Mesenchymal stem cell (in vitro differentiated cells and primary cell): ENCODE data around the gene GALNT13.
"Not testable (repeated sequence)": the region's sequence is repeated elsewhere in the genome, so short reads cannot be mapped to it uniquely, and the experiment has no call there.

Experiments
- DNase-seq: peaks from one replicate; pipeline ENCODE4 v3.0.0-alpha.2; 2013
- H2AFZ ChIP-seq: one replicate; pipeline ENCODE4 v1.6.1; 2013; ENCODE audit warnings: low read depth, mild to moderate bottlenecking, control low read depth, inconsistent platforms, low read length, moderate library complexity
- H2AK5ac ChIP-seq: 2 replicates; pipeline ENCODE4 v1.6.1; 2013; ENCODE audit warnings: low read length, moderate library complexity, mild to moderate bottlenecking, inconsistent platforms; ENCODE audit not compliant: severe bottlenecking
- H2BK120ac ChIP-seq: one replicate; pipeline ENCODE4 v1.6.1; 2013; ENCODE audit warnings: low read depth, mild to moderate bottlenecking, inconsistent platforms, low read length, moderate library complexity
- H2BK12ac ChIP-seq, 2 experiments: one replicate each; pipeline ENCODE4 v1.6.1; 2013; ENCODE audit warnings: inconsistent platforms in 2 of 2, low read length in 2 of 2, mild to moderate bottlenecking in 2 of 2, moderate library complexity in 2 of 2, control low read depth in 1 of 2
- H2BK15ac ChIP-seq: one replicate; pipeline ENCODE4 v1.6.1; 2013; ENCODE audit warnings: mild to moderate bottlenecking, low read depth, inconsistent platforms; ENCODE audit not compliant: poor library complexity, severe bottlenecking
- H2BK5ac ChIP-seq: 2 replicates; pipeline ENCODE4 v1.6.1; 2013; ENCODE audit warnings: low read depth, mild to moderate bottlenecking, low read length, control low read depth, inconsistent platforms; ENCODE audit not compliant: poor library complexity, severe bottlenecking
- H3K14ac ChIP-seq, 2 experiments: one replicate each; pipeline ENCODE4 v1.6.1; 2013; ENCODE audit warnings: inconsistent platforms in 2 of 2, low read length in 2 of 2, control low read depth in 1 of 2, mild to moderate bottlenecking in 1 of 2, moderate library complexity in 1 of 2
- H3K18ac ChIP-seq, 2 experiments: one replicate each; pipeline ENCODE4 v1.6.1; 2013; ENCODE audit warnings: inconsistent platforms in 2 of 2, low read length in 2 of 2, control low read depth in 1 of 2, low read depth in 1 of 2, mild to moderate bottlenecking in 1 of 2
- H3K23ac ChIP-seq, 2 experiments: one replicate each; pipeline ENCODE4 v1.6.1; 2013; ENCODE audit warnings: inconsistent platforms in 2 of 2, low read length in 2 of 2, mild to moderate bottlenecking in 2 of 2, moderate library complexity in 2 of 2, control low read depth in 1 of 2
- H3K27ac ChIP-seq: 2 replicates; pipeline ENCODE4 v1.5.1; 2013; ENCODE audit warnings: mild to moderate bottlenecking, moderate library complexity, low read length, control low read depth, inconsistent platforms; ENCODE audit not compliant: poor library complexity, severe bottlenecking
- H3K27me3 ChIP-seq, 2 experiments: 2 replicates each; pipeline versions ENCODE4 v1.6.1 to v1.7.0; 2013; ENCODE audit warnings: low read length in 2 of 2, mild to moderate bottlenecking in 2 of 2, moderate library complexity in 2 of 2, control low read depth in 1 of 2, inconsistent platforms in 1 of 2; ENCODE audit not compliant: control insufficient read depth in 1 of 2, insufficient read depth in 1 of 2
- H3K36me3 ChIP-seq, 2 experiments: 2 replicates each; pipeline versions ENCODE4 v1.6.1 to v1.7.0; 2013; ENCODE audit warnings: low read length in 2 of 2, control low read depth in 1 of 2, inconsistent platforms in 1 of 2, low read depth in 1 of 2, mild to moderate bottlenecking in 1 of 2; ENCODE audit not compliant: insufficient read depth in 2 of 2, control insufficient read depth in 1 of 2
- H3K4ac ChIP-seq, 2 experiments: one replicate each; pipeline ENCODE4 v1.6.1; 2013; ENCODE audit warnings: inconsistent platforms in 2 of 2, low read length in 2 of 2, mild to moderate bottlenecking in 2 of 2, moderate library complexity in 2 of 2, control low read depth in 1 of 2, low read depth in 1 of 2
- H3K4me1 ChIP-seq: 2 replicates; pipeline ENCODE4 v1.6.1; 2013; ENCODE audit warnings: low read depth, low read length, control low read depth; ENCODE audit not compliant: control insufficient read depth, insufficient read depth
- H3K4me2 ChIP-seq: 2 replicates; pipeline ENCODE4 v1.6.1; 2013; ENCODE audit warnings: low read length, mild to moderate bottlenecking, inconsistent platforms; ENCODE audit not compliant: poor library complexity, severe bottlenecking
- H3K4me3 ChIP-seq, 2 experiments: 2 replicates each; pipeline versions ENCODE4 v1.5.1 to v1.7.0; 2013; ENCODE audit warnings: low read length in 2 of 2, mild to moderate bottlenecking in 2 of 2, control low read depth in 1 of 2, low read depth in 1 of 2; ENCODE audit not compliant: insufficient read depth in 1 of 2
- H3K79me1 ChIP-seq: replicated peaks from 2 replicates; pipeline ENCODE4 v1.6.1; 2013; ENCODE audit warnings: mild to moderate bottlenecking, control low read depth, low read length, inconsistent platforms; ENCODE audit not compliant: poor library complexity, severe bottlenecking
- H3K9ac ChIP-seq: 2 replicates; pipeline ENCODE4 v1.7.0; 2013; ENCODE audit warnings: mild to moderate bottlenecking, low read length, moderate library complexity
- H3K9me3 ChIP-seq: 2 replicates; pipeline ENCODE4 v1.7.0; 2013; ENCODE audit warnings: mild to moderate bottlenecking, low read length; ENCODE audit not compliant: control insufficient read depth
- H4K8ac ChIP-seq: one replicate; pipeline ENCODE4 v1.6.1; 2013; ENCODE audit warnings: inconsistent platforms, mild to moderate bottlenecking, low read length, moderate library complexity
- H4K91ac ChIP-seq: one replicate; pipeline ENCODE4 v1.6.1; 2013; ENCODE audit warnings: mild to moderate bottlenecking, low read length, inconsistent platforms
- WGBS: methylation state at CpG from one replicate; pipeline ENCODE4 v1.1.7; 2013; ENCODE audit warnings: mixed read lengths; 5-methylcytosine and 5-hydroxymethylcytosine counted together

The GALNT13 gene

GRCh38 chr2:154471492-154471891 lies 599.8 kb downstream of the GALNT13 start:
- not testable (repeated sequence) for H2AK5ac ChIP-seq, DNase-seq, H3K9ac ChIP-seq, H3K4me1 ChIP-seq, H3K9me3 ChIP-seq, H3K79me1 ChIP-seq, H2BK120ac ChIP-seq, H2BK5ac ChIP-seq, H3K4me3 ChIP-seq, H2BK15ac ChIP-seq, H3K23ac ChIP-seq, H3K14ac ChIP-seq, H3K4ac ChIP-seq, H3K27me3 ChIP-seq, H3K18ac ChIP-seq, H3K36me3 ChIP-seq, H4K91ac ChIP-seq, H2BK12ac ChIP-seq, H3K4me2 ChIP-seq, H2AFZ ChIP-seq, H4K8ac ChIP-seq, H3K27ac ChIP-seq
- WGBS, result no CpG with 5 or more reads among the region's 4 CpGs

GRCh38 chr2:154477319-154477718 lies 605.6 kb downstream of the GALNT13 start:
- Histone ChIP-seq H3K9ac (no peak overlapping the region), H2AK5ac (no peak overlapping the region), H3K27ac (no peak overlapping the region), H3K4ac (no peak overlapping the region), H3K18ac (no peak overlapping the region), H3K4me2 (no peak overlapping the region), H2BK5ac (no peak overlapping the region), H2BK120ac (no peak overlapping the region), H3K79me1 (no peaks in the 10 kb centered on the region), H3K4me1 (no peaks in the 10 kb centered on the region), H3K9me3 (peaks cover 4% of the 10 kb centered on the region), H3K23ac (no peak overlapping the region), H3K4me3 (no peak overlapping the region), H3K27me3 (no peaks in the 10 kb centered on the region), H3K14ac (no peak overlapping the region), H2BK12ac (no peak overlapping the region), H3K36me3 (no peaks in the 10 kb centered on the region), H4K91ac (no peak overlapping the region), H4K8ac (no peak overlapping the region), H2AFZ (no peak overlapping the region), H2BK15ac (no peak overlapping the region)
- WGBS, result 89% methylated on average over 5 of the region's 5 CpGs
- no peak for DNase-seq

DNA sequence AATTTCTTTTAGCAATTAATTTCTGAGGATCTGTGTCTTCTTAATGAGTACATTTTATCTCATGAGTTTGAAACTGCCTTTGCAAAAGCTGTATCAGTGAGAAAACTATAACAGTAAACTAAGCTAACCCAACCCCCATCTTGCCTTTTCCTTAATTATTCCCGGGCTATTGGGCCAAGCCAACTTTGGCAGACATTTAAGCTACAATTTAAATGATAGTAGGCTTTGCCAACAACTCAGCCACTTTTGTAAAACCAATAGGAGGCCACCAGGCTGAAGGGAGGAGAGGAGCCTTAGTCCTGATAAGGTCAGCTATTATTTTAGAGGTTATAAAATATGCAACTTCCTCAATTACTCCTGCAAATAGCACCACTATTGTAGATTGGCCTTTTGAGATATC lies 608.8 kb downstream of the GALNT13 start:
- H3K4me1 ChIP-seq, result no peaks in the 10 kb centered on the region
- no peaks in the 10 kb centered on the region for H3K27me3 ChIP-seq
- H3K4ac ChIP-seq, result no peak overlapping the region
- H2BK5ac ChIP-seq, result no peak overlapping the region
- H3K36me3 ChIP-seq, result no peaks in the 10 kb centered on the region
- no peak overlapping the region for H2AK5ac ChIP-seq
- WGBS, result 29% methylated on average over 1 of the region's 1 CpG
- no peak overlapping the region for H2BK120ac ChIP-seq
- H3K27ac ChIP-seq, result no peak overlapping the region
- no peak overlapping the region for H3K18ac ChIP-seq
- H3K23ac ChIP-seq, result no peak overlapping the region
- H2AFZ ChIP-seq, result no peak overlapping the region
- H3K9ac ChIP-seq, result no peak overlapping the region
- H3K14ac ChIP-seq, result no peak overlapping the region
- H2BK12ac ChIP-seq, result no peak overlapping the region
- no peaks in the 10 kb centered on the region for H3K79me1 ChIP-seq
- no peak overlapping the region for H4K8ac ChIP-seq
- no peak overlapping the region for H3K4me2 ChIP-seq
- no peak for DNase-seq
- H2BK15ac ChIP-seq, result no peak overlapping the region
- H3K4me3 ChIP-seq, result no peak overlapping the region
- no peaks in the 10 kb centered on the region for H3K9me3 ChIP-seq
- H4K91ac ChIP-seq, result no peak overlapping the region

DNA sequence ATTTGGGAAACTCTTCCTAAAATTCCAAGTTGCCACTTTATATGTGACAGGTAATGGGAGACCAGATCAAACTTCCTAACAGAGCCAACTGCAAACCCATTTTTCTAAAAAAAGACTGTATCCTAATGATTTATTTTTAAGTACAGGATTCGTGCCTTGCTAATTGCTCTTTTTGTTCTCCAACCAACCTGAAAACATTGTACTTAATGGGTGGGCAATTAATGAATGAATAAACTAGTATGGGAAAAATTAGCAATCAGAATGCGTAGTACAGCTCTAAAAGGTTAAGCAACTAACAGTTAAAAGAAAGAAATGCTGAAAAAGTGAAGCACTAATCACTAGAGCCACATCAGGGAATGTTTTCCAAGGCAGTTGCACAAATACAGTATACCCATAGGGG lies 609.6 kb downstream of the GALNT13 start:
- Histone ChIP-seq H2BK12ac (no peak overlapping the region), H3K4me3 (no peak overlapping the region), H3K4ac (no peak overlapping the region), H2AK5ac (no peak overlapping the region), H4K8ac (no peak overlapping the region), H3K27me3 (no peaks in the 10 kb centered on the region), H2AFZ (no peak overlapping the region), H3K14ac (no peak overlapping the region), H3K36me3 (no peaks in the 10 kb centered on the region), H3K23ac (no peak overlapping the region), H3K9ac (no peak overlapping the region), H2BK15ac (no peak overlapping the region), H2BK120ac (no peak overlapping the region), H4K91ac (no peak overlapping the region), H3K4me2 (no peak overlapping the region), H3K9me3 (no peaks in the 10 kb centered on the region), H3K27ac (no peak overlapping the region), H3K4me1 (no peaks in the 10 kb centered on the region), H3K79me1 (no peaks in the 10 kb centered on the region), H3K18ac (no peak overlapping the region), H2BK5ac (no peak overlapping the region)
- 67% methylated on average over 1 of the region's 2 CpGs for WGBS
- no peak for DNase-seq
